HCT116 (cell line): ENCODE measurements around the gene UTF1. TPM values are rescaled to one million over a fixed set of nuclear protein-coding genes. Genes with fewer than 3 reads are reported as not detected.

Experiments used
- ATAC-seq: fragments of 200-7000 bp; cut with Tn5 transposase; 2 replicates; pipeline ENCODE4 v1.9.1; 2020; ENCODE audit warnings: mild to moderate bottlenecking, moderate library complexity
- BruUV-seq: library from RNA; stranded (reverse); fragments of 400-500 nt; replicated peaks from 2 replicates; lab custom pipeline; 2021; lab: Mats Ljungman, UMichigan
- CTCF ChIA-PET: fragments of 300-600 bp; sonication (Branson Sonifier 250); formaldehyde crosslinking; loops from one replicate; lab custom pipeline; 2021; ENCODE audit warnings: antibody characterized with exemption; lab: Charles Lee
- POLR2A ChIA-PET: fragments of 300-600, 350-600 bp; sonication (Branson Sonifier 250); formaldehyde crosslinking; loops from one replicate; lab custom pipeline; 2021; ENCODE audit warnings: antibody characterized with exemption; lab: Charles Lee
- RAD21 ChIA-PET, 2 experiments: fragments of 300-600 bp; sonication (Branson Sonifier 250); formaldehyde crosslinking; loops; one replicate each; lab custom pipeline; 2023; ENCODE audit warnings: low total read pairs in 2 of 2; ENCODE audit not compliant: uncharacterized antibody in 2 of 2, unreplicated experiment in 2 of 2, low non-redundant PET in 1 of 2; lab: Charles Lee
- DNase-seq: peaks from one replicate; pipeline ENCODE4 v3.0.0-alpha.2; 2010; ENCODE audit warnings: low read depth, low spot score
- H2AFZ ChIP-seq: fragments of 200-600 bp; shearing (Covaris generic), sonication (generic); 2 replicates; pipeline ENCODE4 v1.6.1; 2017; ENCODE audit warnings: low read depth, mixed run types, mixed read lengths, antibody characterized with exemption, low read length; ENCODE audit not compliant: poor library complexity, severe bottlenecking
- H3K27ac ChIP-seq: 2 replicates; pipeline ENCODE4 v1.5.1; 2012; ENCODE audit warnings: low read depth, low read length
- H3K27me3 ChIP-seq: fragments of 200-600 bp; sonication (generic); 2 replicates; pipeline ENCODE4 v1.6.1; 2016; ENCODE audit warnings: mixed run types, low read length, mixed read lengths; ENCODE audit not compliant: insufficient read depth
- H3K36me3 ChIP-seq, 2 experiments: fragments of 200-500 bp in 1 of 2; fragments of 200-600 bp in 1 of 2; sonication (Bioruptor generic) in 1 of 2; sonication (generic) in 1 of 2; 2 replicates each; pipeline versions ENCODE4 v1.5.1 to v1.6.1; 2014 to 2016; ENCODE audit warnings: low read length in 2 of 2, inconsistent platforms in 1 of 2, mixed read lengths in 1 of 2, mixed run types in 1 of 2; ENCODE audit not compliant: insufficient read depth in 2 of 2, control insufficient read depth in 1 of 2
- H3K4me1 ChIP-seq, 2 experiments: fragments of 200-600 bp in 1 of 2; sonication (generic) in 1 of 2; 2 replicates each; pipeline versions ENCODE4 v1.5.1 to v1.6.1; 2012 to 2017; ENCODE audit warnings: low read length in 2 of 2, inconsistent platforms in 1 of 2, mild to moderate bottlenecking in 1 of 2, mixed read lengths in 1 of 2, mixed run types in 1 of 2, moderate library complexity in 1 of 2; ENCODE audit not compliant: insufficient read depth in 2 of 2, control insufficient read depth in 1 of 2
- H3K4me2 ChIP-seq: fragments of 200-600 bp; sonication (generic); 2 replicates; pipeline ENCODE4 v1.6.1; 2017; ENCODE audit warnings: mixed run types, low read length, mixed read lengths
- H3K4me3 ChIP-seq, 2 experiments: fragments of 200-600 bp in 1 of 2; sonication (generic) in 1 of 2; replicated peaks in 1 of 2; 2 replicates each; pipeline ENCODE4 v1.5.1; 2011 to 2016; ENCODE audit warnings: low read length in 2 of 2, control low read depth in 1 of 2, low read depth in 1 of 2, mild to moderate bottlenecking in 1 of 2, mixed read lengths in 1 of 2, mixed run types in 1 of 2
- H3K79me2 ChIP-seq: fragments of 200-600 bp; sonication (generic); 2 replicates; pipeline ENCODE4 v1.6.1; 2017; ENCODE audit warnings: mild to moderate bottlenecking, mixed run types, low read length, moderate library complexity, mixed read lengths; ENCODE audit not compliant: insufficient read depth
- H3K9ac ChIP-seq: fragments of 200-600 bp; sonication (generic); 2 replicates; pipeline ENCODE4 v1.6.1; 2016; ENCODE audit warnings: low read length, mixed read lengths
- H3K9me2 ChIP-seq: fragments of 200-600 bp; sonication (generic), shearing (Covaris generic); 2 replicates; pipeline ENCODE4 v1.6.1; 2017; ENCODE audit warnings: mixed run types, mild to moderate bottlenecking, moderate library complexity; ENCODE audit not compliant: insufficient read depth
- H3K9me3 ChIP-seq, 2 experiments: fragments of 200-500 bp in 1 of 2; fragments of 200-600 bp in 1 of 2; sonication (Bioruptor generic) in 1 of 2; sonication (generic) in 1 of 2; 2 replicates each; pipeline ENCODE4 v1.6.1; 2014 to 2017; ENCODE audit warnings: low read length in 2 of 2, mixed read lengths in 2 of 2, inconsistent platforms in 1 of 2, low read depth in 1 of 2, mild to moderate bottlenecking in 1 of 2, mixed run types in 1 of 2, moderate library complexity in 1 of 2; ENCODE audit not compliant: control insufficient read depth in 1 of 2, insufficient read depth in 1 of 2
- H4K20me1 ChIP-seq: fragments of 200-600 bp; sonication (generic), shearing (Covaris generic); 2 replicates; pipeline ENCODE4 v1.6.1; 2017; ENCODE audit warnings: mixed run types, mild to moderate bottlenecking, moderate library complexity; ENCODE audit not compliant: insufficient read depth
- ATF3 ChIP-seq: IDR thresholded peaks from 2 replicates; pipeline ENCODE4 v1.6.1; 2012
- CBX3 ChIP-seq: IDR thresholded peaks from 2 replicates; pipeline ENCODE4 v1.6.1; 2012; ENCODE audit warnings: low read depth
- CEBPB ChIP-seq: IDR thresholded peaks from 2 replicates; pipeline ENCODE4 v1.6.1; 2012; ENCODE audit warnings: low read depth
- CTCF ChIP-seq, 3 experiments: fragments of 200-600 bp in 1 of 3; sonication (generic) in 1 of 3; IDR thresholded peaks in 2 of 3; conservative IDR thresholded peaks in 1 of 3; 2 replicates each; pipeline ENCODE4 v1.5.1; 2012 to 2017; ENCODE audit warnings: low read depth in 2 of 3, low read length in 2 of 3, antibody characterized with exemption in 1 of 3, borderline replicate concordance in 1 of 3, control low read depth in 1 of 3, mild to moderate bottlenecking in 1 of 3, mixed read lengths in 1 of 3, mixed run types in 1 of 3, moderate library complexity in 1 of 3; ENCODE audit not compliant: insufficient read depth in 1 of 3
- EGR1 ChIP-seq: IDR thresholded peaks from 2 replicates; pipeline ENCODE4 v1.6.1; 2012; ENCODE audit warnings: low read depth
- ELF1 ChIP-seq: IDR thresholded peaks from 2 replicates; pipeline ENCODE4 v1.6.1; 2012; ENCODE audit warnings: low read depth, borderline replicate concordance
- EZH2 ChIP-seq: fragments of 200-600 bp; sonication (generic); IDR thresholded peaks from 2 replicates; pipeline ENCODE4 v1.6.1; 2017; ENCODE audit warnings: antibody characterized with exemption, mixed run types
- EZH2phosphoT487 ChIP-seq: fragments of 200-600 bp; IDR thresholded peaks from 2 replicates; pipeline ENCODE4 v1.6.1; 2018; ENCODE audit warnings: antibody characterized with exemption, borderline replicate concordance
- FOSL1 ChIP-seq: IDR thresholded peaks from 2 replicates; pipeline ENCODE4 v1.6.1; 2012; ENCODE audit warnings: low read depth
- JUND ChIP-seq: IDR thresholded peaks from 2 replicates; pipeline ENCODE4 v1.6.1; 2012
- MAX ChIP-seq: IDR thresholded peaks from 2 replicates; pipeline ENCODE4 v1.6.1; 2012
- POLR2A ChIP-seq: IDR thresholded peaks from 2 replicates; pipeline ENCODE4 v1.7.0; 2011; ENCODE audit warnings: borderline replicate concordance; ENCODE audit not compliant: insufficient read depth, insufficient read length; ENCODE audit errors: extremely low read depth
- RAD21 ChIP-seq: IDR thresholded peaks from 2 replicates; pipeline ENCODE4 v1.6.1; 2012; ENCODE audit warnings: low read depth, mild to moderate bottlenecking
- SIN3A ChIP-seq: IDR thresholded peaks from 2 replicates; pipeline ENCODE4 v1.6.1; 2012; ENCODE audit warnings: low read depth
- SP1 ChIP-seq: IDR thresholded peaks from 2 replicates; pipeline ENCODE4 v1.6.1; 2012; ENCODE audit warnings: low read depth
- SRF ChIP-seq: IDR thresholded peaks from 2 replicates; pipeline ENCODE4 v1.6.1; 2012; ENCODE audit warnings: low read depth
- TCF7L2 ChIP-seq: IDR thresholded peaks from 2 replicates; pipeline ENCODE4 v1.7.0; 2011; ENCODE audit warnings: borderline replicate concordance, inconsistent platforms; ENCODE audit not compliant: insufficient read depth, insufficient read length; ENCODE audit errors: extremely low read depth
- YY1 ChIP-seq: IDR thresholded peaks from 2 replicates; pipeline ENCODE4 v1.6.1; 2011; ENCODE audit warnings: low read length, low read depth, moderate library complexity, mild to moderate bottlenecking; ENCODE audit not compliant: insufficient replicate concordance; ENCODE audit errors: extremely low read depth
- ZFX ChIP-seq: fragments of 450-650 bp; IDR thresholded peaks from 2 replicates; pipeline ENCODE4 v1.6.1; 2017
- intact Hi-C: fragments of 100-400 bp; cut with micrococcal nuclease; formaldehyde crosslinking; loops from 2 replicates; pipeline ENCODE4 v1.10.0; 2022
- total RNA-seq: library from RNA; stranded (reverse); gene quantifications from one replicate; pipeline ENCODE4 v1.2.1, GENCODE V29; 2021; ENCODE audit not compliant: unreplicated experiment

The UTF1 gene
- total RNA-seq, 1 experiment from 2014 or later = not detected

GRCh38 chr10:133208466-133208865 is 21.6 kb upstream of the UTF1 start:
- Histone ChIP-seq H3K9ac (no peak overlapping the region), H3K9me2 (no peaks in the 10 kb centered on the region), H3K9me3 (no peaks in the 10 kb centered on the region), H3K27me3 (no peaks in the 10 kb centered on the region), H3K36me3 (no peaks in the 10 kb centered on the region), H3K27ac (no peak overlapping the region), H3K4me1 (no peaks in the 10 kb centered on the region), H3K4me2 (no peak overlapping the region), H3K4me3 (no peak overlapping the region), H3K79me2 (no peaks in the 10 kb centered on the region), H4K20me1 (no peaks in the 10 kb centered on the region), H2AFZ (no peak overlapping the region)
- ChIA-PET POLR2A (no interaction called here), RAD21 (no interaction called here), CTCF (no interaction called here)
- TF ChIP-seq CBX3 (no peak), ZFX (no peak), FOSL1 (no peak), ELF1 (no peak), MAX (no peak), ATF3 (no peak), EGR1 (no peak), YY1 (no peak), TCF7L2 (no peak), CTCF (IDR thresholded peaks at IDR 0.05 in 2 of 3, conservative IDR thresholded peaks at IDR 0.05 in 1 of 3; ENCODE audit: borderline replicate concordance in 1 of 3, insufficient read depth in 1 of 3, low read depth in 2 of 3, low read length in 2 of 3) (no peak), CEBPB (no peak), SRF (no peak), EZH2 (no peak), SIN3A (no peak), JUND (no peak), RAD21 (no peak), SP1 (no peak), POLR2A (no peak), EZH2phosphoT487 (no peak)
- no peak for ATAC-seq
- intact Hi-C loops = no loop called here
- BruUV-seq = no TSS peak
- DNase-seq = no peak
